Kidney capillary endothelial cell (primary cell): ENCODE measurements around the gene MTMR3.
A peak's percentile ranks its signal among the peaks of the same experiment; 100 is the strongest.
"Not testable (repeated sequence)": the region's sequence is repeated elsewhere in the genome, so short reads cannot be mapped to it uniquely, and the experiment has no call there.

Source experiments
- DNase-seq: peaks from one replicate; pipeline ENCODE4 v3.0.0-alpha.2; 2018; ENCODE audit warnings: low spot score

MTMR3 gene

GRCh38 chr22:29883045-29883774 lies at the start of gene MTMR3:
TSS of gene MTMR3 (plus strand) at chr22:29883174. CDS start at chr22:29971060, 87,886 bp downstream.
- DNase-seq, result peak; percentile 74

GRCh38 chr22:29833392-29833965 lies 49.5 kb upstream of the MTMR3 start:
- no peak for DNase-seq

GRCh38 chr22:29834046-29834445 lies 48.9 kb upstream of the MTMR3 start:
- no peak for DNase-seq

DNA sequence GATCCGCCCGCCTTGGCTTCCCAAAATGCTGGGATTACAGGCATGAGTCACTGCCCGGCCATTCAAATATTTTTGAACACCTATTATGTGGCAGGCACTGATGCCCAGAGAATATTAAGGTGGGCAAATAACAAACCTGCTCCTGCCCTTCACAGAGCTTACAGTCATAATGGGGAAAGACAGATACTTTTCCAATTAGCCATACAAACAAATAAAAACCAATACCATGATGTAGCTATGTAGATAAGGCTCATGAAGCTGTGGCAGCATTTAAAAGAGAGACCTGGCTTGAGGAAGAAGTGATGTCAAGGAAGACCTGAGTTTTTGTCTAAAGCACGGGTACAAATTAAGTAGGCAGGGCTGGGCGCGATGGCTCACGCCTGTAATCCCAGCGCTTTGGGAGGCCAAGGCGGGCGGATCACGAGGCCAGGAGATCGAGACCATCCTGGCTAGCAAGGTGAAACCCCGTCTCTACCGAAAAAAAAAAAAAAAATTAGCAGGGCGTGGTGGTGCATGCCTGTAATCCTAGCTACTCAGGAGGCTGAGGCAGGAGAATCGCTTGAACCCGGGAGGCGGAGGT lies 46.1 kb upstream of the MTMR3 start:
- not testable (repeated sequence) for DNase-seq

DNA sequence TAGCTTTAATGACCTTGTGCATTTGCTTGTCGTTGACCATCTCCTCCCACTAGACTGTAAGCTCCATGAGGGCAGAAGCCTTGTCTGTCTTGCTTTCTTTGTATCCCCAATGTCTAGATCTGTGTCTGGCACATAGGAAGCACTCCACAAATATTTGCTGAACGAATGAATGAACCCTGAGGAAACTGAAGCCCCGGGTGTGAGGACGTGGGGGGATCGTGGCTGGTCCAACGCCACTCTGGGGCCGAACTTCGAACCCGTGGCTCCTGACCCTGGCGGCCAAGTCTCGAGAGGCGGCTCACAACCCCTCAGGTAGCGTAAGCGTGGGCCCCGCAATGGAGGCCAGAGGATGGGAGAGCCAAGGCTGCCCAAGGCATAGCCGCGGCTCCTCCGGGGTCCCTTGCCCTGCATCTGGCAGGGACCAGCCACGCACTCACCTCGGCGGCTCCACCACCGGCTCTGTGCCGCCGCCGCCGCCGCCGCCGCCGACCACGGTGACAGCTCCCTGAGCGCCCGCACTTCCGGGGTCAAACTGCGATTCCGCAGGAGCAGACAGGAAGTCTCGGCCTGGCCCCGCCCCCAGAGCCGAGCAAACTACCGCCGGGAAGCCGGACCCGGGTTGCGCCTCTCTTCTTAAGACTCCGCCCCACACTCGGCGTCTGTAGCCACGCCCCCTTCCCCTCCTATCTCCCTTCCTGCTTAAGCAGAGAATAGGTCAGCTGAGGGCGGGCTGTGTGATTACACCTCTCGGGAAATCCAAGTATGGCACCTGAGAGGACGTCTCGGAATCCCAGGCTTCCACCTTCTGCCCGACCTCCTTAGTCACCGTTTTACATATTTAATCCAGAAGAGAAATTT lies 45.0 kb upstream of the MTMR3 start, which contains the start of gene ASCC2:
ASCC2 (minus strand) TSS at position 534 of the 858 bp plus-strand sequence. CDS start 5,949 bp downstream, outside the sequence.
- DNase-seq, result peak; percentile 94

DNA sequence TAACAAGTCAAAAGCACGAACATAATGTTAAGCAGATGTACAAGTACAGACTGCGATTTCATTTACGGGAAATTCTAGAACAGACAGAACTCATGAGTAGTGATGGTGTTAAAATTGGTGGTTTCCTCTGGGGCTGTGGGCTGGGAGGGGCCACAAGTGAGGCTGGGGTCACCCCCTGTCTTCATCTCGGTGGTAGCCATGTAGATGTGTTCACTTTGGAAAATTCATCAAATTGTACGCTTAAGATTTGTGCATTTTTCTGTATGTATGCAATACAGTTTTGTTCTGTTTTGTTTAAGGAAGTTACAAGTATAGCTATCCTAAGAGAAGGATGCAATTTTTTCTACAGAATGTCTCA lies 44.4 kb upstream of the MTMR3 start:
- no peak for DNase-seq

- DNase-seq, result no peak
These were observed 43.9 kb upstream of the MTMR3 start for GRCh38 chr22:29839039-29839438.

GRCh38 chr22:29840498-29840897 lies 42.5 kb upstream of the MTMR3 start:
- no peak for DNase-seq

GRCh38 chr22:29842172-29842571 lies 40.8 kb upstream of the MTMR3 start:
- DNase-seq, result no peak

GRCh38 chr22:29842740-29843139 lies 40.2 kb upstream of the MTMR3 start:
- peak; percentile 80 for DNase-seq

- no peak for DNase-seq
These were observed 36.7 kb upstream of the MTMR3 start for GRCh38 chr22:29846290-29846689.

GRCh38 chr22:29848111-29848510 lies 34.9 kb upstream of the MTMR3 start:
- DNase-seq, result no peak

- DNase-seq, result no peak
These were observed 28.5 kb upstream of the MTMR3 start for GRCh38 chr22:29854432-29854831.

DNA sequence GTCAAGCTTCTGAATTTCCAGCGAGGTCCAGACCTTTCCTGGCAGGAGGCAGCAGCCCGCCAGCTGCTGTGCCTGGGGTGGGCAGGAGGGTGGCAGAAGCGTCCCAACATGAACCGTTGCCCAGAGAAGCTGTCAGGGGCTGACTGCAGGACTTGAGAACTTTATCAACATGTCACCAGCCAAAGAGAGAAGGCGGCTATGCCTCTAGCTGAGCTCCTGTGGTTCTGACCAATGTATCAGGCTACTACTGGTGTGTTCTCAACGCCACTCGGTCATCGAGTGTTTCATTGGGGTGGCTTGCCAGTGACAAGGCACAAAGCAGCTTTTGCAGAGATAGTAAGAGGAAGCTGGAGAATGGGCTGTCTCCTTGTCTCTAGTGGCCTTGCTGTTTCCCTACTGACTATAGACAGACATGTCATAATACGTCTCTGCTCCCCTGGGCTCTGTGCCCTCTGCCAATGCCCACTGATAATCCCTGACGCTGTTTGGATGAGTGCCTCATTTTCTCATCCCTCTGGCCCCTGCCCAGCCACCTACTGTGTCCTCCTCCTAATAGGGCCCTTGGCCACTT lies 27.3 kb upstream of the MTMR3 start:
- no peak for DNase-seq

DNA sequence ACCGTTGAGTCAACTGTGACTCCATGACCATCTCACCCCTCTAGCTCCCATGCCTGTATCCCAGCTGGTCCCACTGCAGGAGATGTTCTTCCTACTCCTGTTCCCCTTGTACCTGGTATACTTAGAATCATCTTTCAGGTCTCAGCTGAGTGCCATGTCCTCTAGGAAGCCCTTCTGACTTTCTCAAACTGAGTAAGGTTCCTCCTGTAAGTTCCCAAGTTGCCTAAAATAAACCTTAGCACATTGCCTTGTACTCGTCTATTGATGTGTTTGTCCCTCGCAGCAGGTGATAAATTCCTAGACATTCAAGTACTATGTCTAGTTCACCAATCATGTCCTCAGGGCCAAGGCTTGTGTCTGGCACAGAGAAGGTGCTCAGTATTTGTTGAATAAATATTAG lies 26.5 kb upstream of the MTMR3 start:
- no peak for DNase-seq

DNA sequence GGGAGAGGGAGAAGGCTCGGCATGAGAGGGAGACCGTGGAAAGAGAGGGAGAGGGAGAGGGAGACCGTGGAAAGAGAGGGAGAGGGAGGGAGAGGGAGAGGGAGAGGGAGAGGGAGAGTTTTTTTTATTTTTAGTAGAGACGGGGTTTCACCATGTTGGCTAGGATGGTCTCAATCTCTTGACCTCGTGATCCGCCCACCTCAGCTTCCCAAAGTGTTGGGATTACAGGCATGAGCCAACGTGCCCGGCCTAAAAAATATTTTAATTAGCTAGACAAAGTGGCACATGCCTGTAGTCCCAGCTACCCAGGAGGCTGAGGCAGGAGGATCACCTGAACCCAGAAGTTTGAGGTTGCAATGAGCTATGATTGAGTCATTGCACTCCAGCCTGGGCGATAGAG lies 23.9 kb upstream of the MTMR3 start:
- DNase-seq, result not testable (repeated sequence)

DNA sequence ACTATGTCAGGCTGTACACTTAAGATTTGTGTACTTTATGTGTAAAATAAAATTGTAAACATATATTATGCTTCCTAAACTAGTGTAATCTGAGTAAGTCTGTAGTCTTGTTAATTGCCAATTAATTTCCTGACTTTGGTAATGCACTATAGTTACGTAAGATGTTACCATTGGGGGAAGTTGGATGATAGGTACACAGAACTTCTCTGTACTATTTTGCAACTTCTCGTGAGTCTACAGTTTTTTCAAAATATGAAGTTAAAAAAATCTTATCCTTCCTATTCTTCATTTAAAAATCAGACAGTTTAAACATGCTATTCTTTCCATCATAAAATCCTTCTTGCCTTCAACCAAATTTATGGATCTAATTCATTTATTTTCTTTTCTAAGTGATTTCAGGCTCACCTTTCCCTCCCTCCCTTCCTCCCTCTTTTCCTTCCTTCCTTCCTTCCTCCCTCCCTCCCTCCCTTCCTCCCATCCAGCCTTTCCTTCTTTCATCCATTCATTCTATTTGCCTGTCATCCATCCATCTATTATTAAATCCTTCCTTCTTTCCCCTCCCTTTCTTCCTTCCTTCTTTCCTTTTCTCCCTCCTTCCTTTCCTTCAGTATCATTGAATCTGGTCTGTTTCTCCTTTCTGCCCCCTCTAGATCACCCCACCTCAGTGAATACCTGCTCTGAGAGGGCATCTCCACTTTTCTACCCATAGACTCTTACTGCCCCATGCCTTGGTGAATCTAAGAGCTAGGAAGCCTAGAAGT lies 22.8 kb upstream of the MTMR3 start:
- DNase-seq, result no peak

- no peak for DNase-seq
These were observed 21.2 kb upstream of the MTMR3 start for GRCh38 chr22:29861672-29862297.

DNA sequence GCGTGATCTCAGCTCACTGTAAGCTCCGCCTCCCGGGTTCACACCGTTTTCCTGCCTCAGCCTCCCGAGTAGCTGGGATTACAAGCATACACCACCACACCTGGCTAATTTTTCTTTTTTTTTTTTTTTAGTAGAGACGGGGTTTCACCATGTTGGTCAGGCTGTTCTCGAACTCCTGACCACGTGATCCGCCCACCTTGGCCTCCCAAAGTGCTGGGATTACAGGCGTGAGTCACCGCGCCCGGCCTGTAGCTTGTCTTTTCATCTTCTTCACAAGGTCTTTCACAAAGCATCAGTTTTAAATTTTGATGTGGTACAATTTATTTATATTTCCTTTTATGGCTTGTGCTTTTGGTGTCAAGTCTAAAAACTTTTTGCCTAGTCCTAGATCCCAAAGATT lies 17.4 kb upstream of the MTMR3 start:
- not testable (repeated sequence) for DNase-seq

GRCh38 chr22:29867260-29867659 lies 15.7 kb upstream of the MTMR3 start:
- DNase-seq, result no peak

GRCh38 chr22:29867851-29868250 lies 15.1 kb upstream of the MTMR3 start:
- DNase-seq, result no peak
